Neuronal stem cell (in vitro differentiated cells): ENCODE measurements around the gene LGI1.

Source experiments
- DNase-seq: peaks from one replicate; pipeline ENCODE4 v3.0.0-alpha.2; 2013; ENCODE audit warnings: low spot score
- H2AFZ ChIP-seq: one replicate; pipeline ENCODE4 v1.6.1; 2013; ENCODE audit warnings: mild to moderate bottlenecking, low read length, inconsistent platforms
- H2AK5ac ChIP-seq: 2 replicates; pipeline ENCODE4 v1.6.1; 2013; ENCODE audit warnings: low read depth, mild to moderate bottlenecking, inconsistent platforms, low read length, moderate library complexity, mixed read lengths
- H2BK120ac ChIP-seq: 2 replicates; pipeline ENCODE4 v1.6.1; 2013; ENCODE audit warnings: low read depth, mild to moderate bottlenecking, inconsistent platforms, low read length, moderate library complexity, mixed read lengths
- H2BK12ac ChIP-seq: one replicate; pipeline ENCODE4 v1.6.1; 2013; ENCODE audit warnings: low read length, inconsistent platforms
- H2BK15ac ChIP-seq: 2 replicates; pipeline ENCODE4 v1.6.1; 2013; ENCODE audit warnings: mild to moderate bottlenecking, low read length, inconsistent platforms, mixed read lengths
- H2BK5ac ChIP-seq: one replicate; pipeline ENCODE4 v1.6.1; 2013; ENCODE audit warnings: inconsistent platforms, mild to moderate bottlenecking, low read length, moderate library complexity
- H3K14ac ChIP-seq: one replicate; pipeline ENCODE4 v1.6.1; 2013; ENCODE audit warnings: low read length, inconsistent platforms
- H3K18ac ChIP-seq: 2 replicates; pipeline ENCODE4 v1.6.1; 2013; ENCODE audit warnings: low read length, inconsistent platforms
- H3K23ac ChIP-seq: 2 replicates; pipeline ENCODE4 v1.6.1; 2013; ENCODE audit warnings: low read depth, mild to moderate bottlenecking, mixed read lengths, low read length, inconsistent platforms; ENCODE audit not compliant: poor library complexity
- H3K27ac ChIP-seq: replicated peaks from 3 replicates; pipeline ENCODE4 v1.5.1; 2013; ENCODE audit warnings: low read length, inconsistent platforms
- H3K27me3 ChIP-seq, 3 experiments: 2 replicates each; pipeline ENCODE4 v1.6.1; 2013; ENCODE audit warnings: low read length in 3 of 3, mild to moderate bottlenecking in 2 of 3, inconsistent platforms in 1 of 3, low read depth in 1 of 3, mixed read lengths in 1 of 3, moderate library complexity in 1 of 3; ENCODE audit not compliant: control insufficient read depth in 3 of 3, insufficient read depth in 3 of 3
- H3K36me3 ChIP-seq, 2 donors: replicated peaks in 1 of 2; 2 replicates each; pipeline ENCODE4 v1.6.1; 2013; ENCODE audit warnings: low read length in 2 of 2; ENCODE audit not compliant: control insufficient read depth in 2 of 2, insufficient read depth in 2 of 2
- H3K4ac ChIP-seq: 2 replicates; pipeline ENCODE4 v1.6.1; 2013; ENCODE audit warnings: inconsistent platforms, mild to moderate bottlenecking, low read length, moderate library complexity
- H3K4me1 ChIP-seq, 2 donors: 1 replicate in 1 of 2; 2 replicates in 1 of 2; pipeline ENCODE4 v1.6.1; 2013; ENCODE audit warnings: low read length in 2 of 2, low read depth in 1 of 2; ENCODE audit not compliant: control insufficient read depth in 2 of 2, insufficient read depth in 1 of 2
- H3K4me2 ChIP-seq: one replicate; pipeline ENCODE4 v1.6.1; 2013; ENCODE audit warnings: mild to moderate bottlenecking, low read length, inconsistent platforms; ENCODE audit not compliant: insufficient read depth, poor library complexity, severe bottlenecking
- H3K4me3 ChIP-seq, 2 donors: 2 replicates each; pipeline ENCODE4 v1.5.1; 2013; ENCODE audit warnings: low read length in 2 of 2, mild to moderate bottlenecking in 2 of 2, inconsistent platforms in 1 of 2, moderate library complexity in 1 of 2
- H3K79me1 ChIP-seq: one replicate; pipeline ENCODE4 v1.6.1; 2013; ENCODE audit warnings: low read depth, mild to moderate bottlenecking, inconsistent platforms, low read length, moderate library complexity
- H3K9ac ChIP-seq: one replicate; pipeline ENCODE4 v1.6.1; 2013; ENCODE audit warnings: mild to moderate bottlenecking, low read depth, low read length, inconsistent platforms; ENCODE audit not compliant: poor library complexity
- H3K9me3 ChIP-seq, 2 donors: replicated peaks in 1 of 2; 2 replicates each; pipeline versions ENCODE3 to v1.6.1; 2013; ENCODE audit warnings: low read length in 2 of 2, mild to moderate bottlenecking in 2 of 2, inconsistent platforms in 1 of 2, low read depth in 1 of 2, mixed read lengths in 1 of 2, moderate library complexity in 1 of 2; ENCODE audit not compliant: control insufficient read depth in 2 of 2, insufficient read depth in 1 of 2
- H4K8ac ChIP-seq: one replicate; pipeline ENCODE4 v1.6.1; 2013; ENCODE audit warnings: low read depth, mild to moderate bottlenecking, inconsistent platforms, low read length, moderate library complexity
- H4K91ac ChIP-seq: one replicate; pipeline ENCODE4 v1.6.1; 2013; ENCODE audit warnings: low read length, low read depth, mild to moderate bottlenecking, inconsistent platforms; ENCODE audit not compliant: poor library complexity
- WGBS, 2 donors: extraction: QIAGEN DNeasy Blood & Tissue Kit; methylation state at CpG; one replicate each; pipeline ENCODE4 v1.1.7; 2013; ENCODE audit warnings: missing lambda C conversion rate in 2 of 2, mixed read lengths in 1 of 2; ENCODE audit not compliant: insufficient read length in 2 of 2, insufficient replicate concordance in 1 of 2; ENCODE audit errors: extremely low coverage in 2 of 2; 5-methylcytosine and 5-hydroxymethylcytosine counted together

LGI1 gene

GRCh38 chr10:93797825-93798224 is 40.1 kb downstream of the LGI1 start:
- Histone ChIP-seq H3K4me2 (no peak overlapping the region), H4K91ac (no peak overlapping the region), H2BK120ac (no peak overlapping the region), H3K14ac (no peak overlapping the region), H3K9ac (no peak overlapping the region), H4K8ac (no peak overlapping the region), H3K4me3 (no peak overlapping the region), H2AFZ (no peak overlapping the region), H2BK15ac (no peak overlapping the region), H3K27me3 (no peaks in the 10 kb centered on the region), H3K18ac (no peak overlapping the region), H2BK12ac (no peak overlapping the region), H2AK5ac (no peak overlapping the region), H3K4me1 (peaks cover 2 to 3% of the 10 kb centered on the region in 2 donors), H3K27ac (no peak overlapping the region), H3K4ac (no peak overlapping the region), H3K9me3 (peaks cover 0 to 11% of the 10 kb centered on the region in 2 donors), H3K79me1 (no peaks in the 10 kb centered on the region), H3K36me3 (no peaks in the 10 kb centered on the region), H2BK5ac (no peak overlapping the region), H3K23ac (no peak overlapping the region)
- WGBS, 2 donors = no CpG with 5 or more reads among the region's 2 CpGs
- no peak for DNase-seq

GRCh38 chr10:93799155-93799708 is 41.5 kb downstream of the LGI1 start:
- H3K23ac ChIP-seq = no peak overlapping the region
- H3K4me2 ChIP-seq = no peak overlapping the region
- H2BK5ac ChIP-seq = no peak overlapping the region
- H3K79me1 ChIP-seq = no peaks in the 10 kb centered on the region
- H3K4me3 ChIP-seq = no peak overlapping the region
- H3K14ac ChIP-seq = no peak overlapping the region
- H3K9me3 ChIP-seq = peaks cover 0 to 11% of the 10 kb centered on the region in 2 donors
- H3K4ac ChIP-seq = no peak overlapping the region
- no peak overlapping the region for H2BK120ac ChIP-seq
- no peak overlapping the region for H2BK12ac ChIP-seq
- H3K36me3 ChIP-seq = no peaks in the 10 kb centered on the region
- no peak overlapping the region for H4K91ac ChIP-seq
- no peak overlapping the region for H3K27ac ChIP-seq
- DNase-seq = no peak
- peak overlapping the region; percentile 53 for H3K18ac ChIP-seq
- H2AFZ ChIP-seq = no peak overlapping the region
- no peak overlapping the region for H2BK15ac ChIP-seq
- no peak overlapping the region for H4K8ac ChIP-seq
- H3K9ac ChIP-seq = no peak overlapping the region
- H3K4me1 ChIP-seq = peaks cover 3 to 7% of the 10 kb centered on the region in 2 donors
- no CpG with 5 or more reads among the region's 5 CpGs for WGBS, 2 donors
- no peaks in the 10 kb centered on the region for H3K27me3 ChIP-seq
- H2AK5ac ChIP-seq = no peak overlapping the region

GRCh38 chr10:93804200-93804599 is 46.5 kb downstream of the LGI1 start:
- Histone ChIP-seq H3K4me3 (no peak overlapping the region), H2BK12ac (no peak overlapping the region), H2AK5ac (no peak overlapping the region), H3K27me3 (no peaks in the 10 kb centered on the region), H2BK5ac (no peak overlapping the region), H4K91ac (no peak overlapping the region), H3K4me1 (peaks cover under 1 to 9% of the 10 kb centered on the region in 2 donors), H3K14ac (no peak overlapping the region), H3K23ac (no peak overlapping the region), H3K36me3 (no peaks in the 10 kb centered on the region), H2BK120ac (no peak overlapping the region), H3K18ac (no peak overlapping the region), H2AFZ (no peak overlapping the region), H2BK15ac (no peak overlapping the region), H3K9ac (no peak overlapping the region), H3K9me3 (no peaks in the 10 kb centered on the region), H3K4me2 (no peak overlapping the region), H4K8ac (no peak overlapping the region), H3K27ac (no peak overlapping the region), H3K79me1 (no peaks in the 10 kb centered on the region), H3K4ac (no peak overlapping the region)
- DNase-seq = no peak

GRCh38 chr10:93806903-93807302 is 49.2 kb downstream of the LGI1 start:
- Histone ChIP-seq H2AFZ (peak overlapping the region; percentile 8), H3K36me3 (no peaks in the 10 kb centered on the region), H3K4me2 (no peak overlapping the region), H4K8ac (no peak overlapping the region), H3K18ac (peak overlapping the region; percentile 38), H3K9me3 (no peaks in the 10 kb centered on the region), H2BK12ac (no peak overlapping the region), H3K14ac (no peak overlapping the region), H2BK15ac (no peak overlapping the region), H2BK5ac (no peak overlapping the region), H3K79me1 (no peaks in the 10 kb centered on the region), H3K23ac (no peak overlapping the region), H2BK120ac (no peak overlapping the region), H3K4me3 (no peak overlapping the region), H2AK5ac (no peak overlapping the region), H3K27me3 (no peaks in the 10 kb centered on the region), H4K91ac (no peak overlapping the region), H3K27ac (no peak overlapping the region), H3K4me1 (peaks cover 0 to 9% of the 10 kb centered on the region in 2 donors), H3K9ac (no peak overlapping the region), H3K4ac (no peak overlapping the region)
- no CpG with 5 or more reads among the region's 2 CpGs for WGBS, 2 donors
- DNase-seq = no peak
